Stimulated activated naive CD8-positive, alpha-beta T cell treated with anti-CD3 and anti-CD28 coated beads, Interleukin-15, amount 100 ng/mL, for 72 hours (primary cell): ENCODE results near the gene TRIM59.
A peak's percentile ranks its signal among the peaks of the same experiment; 100 is the strongest.

Experiments used
- ATAC-seq: fragments of 150-1000 bp; cut with Tn5 transposase; 2 replicates; pipeline ENCODE4 v1.10.0; 2021; ENCODE audit warnings: mild to moderate bottlenecking, moderate library complexity
- DNase-seq, 2 donors: peaks; one replicate each; pipeline ENCODE4 v3.0.0; 2021 to 2022
- H3K27ac Mint-ChIP-seq, 2 donors: one replicate each; pipeline ENCODE4 v1.8.0; 2022; ENCODE audit warnings: mild to moderate bottlenecking in 2 of 2, mixed read lengths in 2 of 2, moderate library complexity in 2 of 2
- H3K27me3 Mint-ChIP-seq: one replicate; pipeline ENCODE4 v1.8.0; 2022; ENCODE audit warnings: mixed read lengths
- H3K4me1 Mint-ChIP-seq: one replicate; pipeline ENCODE4 v1.8.0; 2022; ENCODE audit warnings: mild to moderate bottlenecking, mixed read lengths
- H3K4me3 Mint-ChIP-seq, 2 donors: one replicate each; pipeline ENCODE4 v1.8.0; 2022; ENCODE audit warnings: mild to moderate bottlenecking in 2 of 2, mixed read lengths in 2 of 2, moderate library complexity in 1 of 2
- H3K9me3 Mint-ChIP-seq, 2 donors: one replicate each; pipeline ENCODE4 v1.8.0; 2022; ENCODE audit warnings: mixed read lengths in 2 of 2

Gene TRIM59

GRCh38 chr3:160444411-160444810, 5.2 kb downstream of the TRIM59 start:
- Mint-ChIP-seq H3K4me1 (peaks cover 45% of the 10 kb centered on the region), H3K4me3 (no peak overlapping the region), H3K27me3 (no peaks in the 10 kb centered on the region), H3K27ac (no peak overlapping the region), H3K9me3 (peaks cover 0 to 4% of the 10 kb centered on the region in 2 donors)
- ATAC-seq = no peak
- no peak for DNase-seq

DNA sequence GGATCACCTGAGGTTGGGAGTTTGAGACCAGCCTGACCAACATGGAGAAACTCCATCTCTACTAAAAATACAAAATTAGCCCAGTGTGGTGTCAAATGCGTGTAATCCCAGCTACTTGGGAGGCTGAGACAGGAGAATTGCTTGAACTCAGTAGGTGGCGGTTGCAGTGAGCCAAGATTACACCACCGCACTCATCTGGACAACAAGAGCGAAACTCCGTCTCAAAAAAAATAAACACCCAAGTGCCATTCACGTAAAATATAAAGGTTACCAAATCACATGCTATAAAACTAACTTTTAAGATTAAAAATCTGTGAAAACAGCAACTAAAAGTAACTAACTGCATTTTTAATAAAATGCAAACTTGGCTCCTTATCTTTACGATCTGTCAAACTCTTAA, 8.9 kb downstream of the TRIM59 start:
- peaks cover 0 to 4% of the 10 kb centered on the region in 2 donors for H3K9me3 Mint-ChIP-seq
- no peak overlapping the region for H3K4me3 Mint-ChIP-seq
- no peak overlapping the region for H3K27ac Mint-ChIP-seq
- peaks cover 49% of the 10 kb centered on the region for H3K4me1 Mint-ChIP-seq
- DNase-seq (no peak), ATAC-seq (no peak)
- no peaks in the 10 kb centered on the region for H3K27me3 Mint-ChIP-seq

DNA sequence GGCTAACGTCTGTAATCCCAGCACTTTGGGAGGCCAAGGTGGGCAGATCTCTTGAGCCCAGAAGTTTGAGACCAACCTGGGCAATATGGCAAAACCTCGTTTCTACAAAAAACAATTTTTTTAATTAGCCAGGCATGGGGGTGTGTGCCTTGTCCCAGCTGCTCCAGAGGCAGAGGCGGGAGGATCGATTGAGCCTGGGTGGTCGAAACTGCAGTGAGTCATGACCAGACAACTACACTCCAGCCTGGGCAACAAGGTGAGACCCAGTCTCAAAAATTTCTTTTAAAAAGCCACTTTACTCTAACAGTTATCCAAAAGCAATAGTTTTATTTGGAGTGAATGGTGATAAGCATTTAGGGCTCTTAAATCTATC, 12.5 kb downstream of the TRIM59 start:
- DNase-seq = no peak
- peak; percentile 48 for ATAC-seq
- Mint-ChIP-seq H3K27me3 (no peaks in the 10 kb centered on the region), H3K4me3 (no peak overlapping the region), H3K9me3 (peaks cover 0 to 4% of the 10 kb centered on the region in 2 donors), H3K4me1 (peaks cover 35% of the 10 kb centered on the region), H3K27ac (no peak overlapping the region)

DNA sequence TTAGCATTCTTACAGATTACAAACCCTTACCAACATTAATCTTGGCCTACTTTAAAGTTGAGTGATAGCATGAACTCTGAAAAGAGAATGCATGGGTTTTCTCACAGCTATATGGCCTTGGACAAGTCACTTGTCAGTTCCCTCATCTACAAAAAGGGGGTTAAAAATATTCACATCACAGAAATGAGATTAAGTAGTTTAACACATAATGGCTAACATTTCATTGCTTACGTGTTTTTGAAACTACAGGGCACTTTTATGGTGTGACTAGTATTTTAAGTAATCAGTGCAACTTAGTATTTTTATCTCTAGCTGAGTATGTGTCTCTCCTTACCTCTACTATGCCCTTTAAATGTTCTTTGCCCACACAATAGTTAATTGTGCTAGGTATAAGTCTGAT, 13.8 kb downstream of the TRIM59 start:
- H3K27me3 Mint-ChIP-seq = no peaks in the 10 kb centered on the region
- no peak for ATAC-seq
- H3K4me3 Mint-ChIP-seq = no peak overlapping the region
- peaks cover 28% of the 10 kb centered on the region for H3K4me1 Mint-ChIP-seq
- no peak for DNase-seq
- H3K9me3 Mint-ChIP-seq = peaks cover 0 to 4% of the 10 kb centered on the region in 2 donors
- H3K27ac Mint-ChIP-seq = no peak overlapping the region

DNA sequence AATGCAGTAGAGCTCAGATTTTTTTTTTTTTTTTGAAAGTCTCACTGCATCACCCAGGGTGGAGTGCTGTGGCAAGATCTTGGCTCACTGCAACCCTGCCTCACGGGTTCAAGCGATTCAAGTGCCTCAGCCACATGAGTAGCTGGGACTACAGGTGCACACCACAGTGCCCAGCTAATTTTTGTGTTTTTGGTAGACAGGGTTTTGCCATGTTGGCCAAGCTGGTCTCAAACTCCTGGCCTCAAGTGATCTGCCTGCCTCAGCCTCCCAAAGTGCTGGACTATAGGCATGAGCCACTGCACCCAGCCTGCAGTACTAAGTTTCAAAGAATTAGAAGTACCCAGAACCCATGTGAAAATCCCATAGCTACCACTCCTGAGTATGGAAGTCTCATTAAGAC, 14.5 kb downstream of the TRIM59 start:
- ATAC-seq (no peak), DNase-seq (no peak)
- H3K27me3 Mint-ChIP-seq = no peaks in the 10 kb centered on the region
- no peak overlapping the region for H3K4me3 Mint-ChIP-seq
- no peak overlapping the region for H3K27ac Mint-ChIP-seq
- H3K9me3 Mint-ChIP-seq = peaks cover 0 to 4% of the 10 kb centered on the region in 2 donors
- H3K4me1 Mint-ChIP-seq = peaks cover 23% of the 10 kb centered on the region

DNA sequence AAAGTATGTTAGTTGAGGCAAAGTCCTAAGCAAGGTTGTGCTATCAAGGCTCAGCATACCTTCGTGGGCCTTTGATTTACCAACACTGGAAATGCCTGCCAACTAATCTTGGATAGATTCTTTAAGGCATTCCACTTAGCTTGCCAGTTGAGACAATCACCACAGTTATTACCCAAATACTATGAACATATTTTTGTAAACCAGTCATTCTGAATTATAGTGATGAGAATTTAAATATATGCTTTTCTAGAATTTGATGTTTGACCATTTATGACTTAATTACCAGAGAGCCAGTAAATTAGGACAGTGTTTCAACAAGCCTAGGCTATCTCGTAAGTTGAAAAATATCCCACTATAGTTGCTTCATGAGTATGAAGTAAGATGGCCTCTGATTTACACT, 15.5 kb downstream of the TRIM59 start:
- no peak for DNase-seq
- ATAC-seq = no peak
- H3K4me1 Mint-ChIP-seq = peaks cover 17% of the 10 kb centered on the region
- no peak overlapping the region for H3K27ac Mint-ChIP-seq
- no peaks in the 10 kb centered on the region for H3K9me3 Mint-ChIP-seq
- H3K27me3 Mint-ChIP-seq = no peaks in the 10 kb centered on the region
- no peak overlapping the region for H3K4me3 Mint-ChIP-seq

DNA sequence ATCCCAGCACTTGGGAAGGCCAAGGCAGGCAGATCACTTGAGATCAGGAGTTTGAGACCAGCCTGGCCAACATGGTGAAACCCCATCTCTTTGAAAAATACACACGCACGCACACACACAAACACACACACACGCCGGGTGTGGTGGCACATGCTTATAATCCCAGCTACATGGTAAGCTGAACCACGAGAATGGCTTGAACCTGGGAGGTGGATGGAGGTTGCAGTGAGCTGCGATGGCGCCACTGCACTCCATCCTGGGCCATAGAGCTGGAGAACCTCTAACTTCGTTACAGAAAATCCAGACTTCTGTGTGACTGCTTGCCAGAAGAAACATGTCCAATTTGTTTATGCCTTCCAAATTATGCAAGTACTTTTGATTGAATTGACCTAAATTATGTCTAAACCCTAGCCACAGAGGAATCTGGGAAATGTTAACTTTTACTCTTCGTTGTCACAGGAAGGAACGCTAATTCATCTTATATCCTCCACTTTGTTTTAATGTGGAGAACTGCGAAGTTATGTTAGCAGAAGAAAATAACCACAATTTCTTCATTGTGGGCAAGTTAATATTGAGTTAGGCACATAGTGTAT, 21.7 kb downstream of the TRIM59 start:
- Mint-ChIP-seq H3K27ac (no peak overlapping the region), H3K27me3 (no peaks in the 10 kb centered on the region), H3K4me3 (no peak overlapping the region), H3K4me1 (no peaks in the 10 kb centered on the region), H3K9me3 (no peaks in the 10 kb centered on the region)
- no peak for ATAC-seq
- DNase-seq = no peak

GRCh38 chr3:160417311-160417710, 32.3 kb downstream of the TRIM59 start:
- no peak for ATAC-seq
- Mint-ChIP-seq H3K4me1 (no peaks in the 10 kb centered on the region), H3K4me3 (no peak overlapping the region), H3K9me3 (no peaks in the 10 kb centered on the region), H3K27ac (peak overlapping the region in 1 of 2 donors; percentile 49), H3K27me3 (no peaks in the 10 kb centered on the region)
- no peak for DNase-seq

- ATAC-seq = peak; percentile 64
- H3K4me1 Mint-ChIP-seq = no peaks in the 10 kb centered on the region
- H3K27ac Mint-ChIP-seq = peak overlapping the region in 1 of 2 donors; percentile 19
These were observed 35.9 kb downstream of the TRIM59 start for GRCh38 chr3:160413613-160414248.

GRCh38 chr3:160412477-160412876, 37.1 kb downstream of the TRIM59 start:
- H3K4me1 Mint-ChIP-seq = no peaks in the 10 kb centered on the region
- no peak overlapping the region for H3K27ac Mint-ChIP-seq
- DNase-seq (no peak), ATAC-seq (no peak)
- no peaks in the 10 kb centered on the region for H3K27me3 Mint-ChIP-seq
- H3K4me3 Mint-ChIP-seq = no peak overlapping the region
- H3K9me3 Mint-ChIP-seq = no peaks in the 10 kb centered on the region

More at GRCh38 chr3:160413613-160414248, 35.9 kb downstream of the TRIM59 start:
- H3K9me3 Mint-ChIP-seq = no peaks in the 10 kb centered on the region
- H3K27me3 Mint-ChIP-seq = no peaks in the 10 kb centered on the region
- DNase-seq = peak; percentile 42 to 52
- H3K4me3 Mint-ChIP-seq = no peak overlapping the region

DNA sequence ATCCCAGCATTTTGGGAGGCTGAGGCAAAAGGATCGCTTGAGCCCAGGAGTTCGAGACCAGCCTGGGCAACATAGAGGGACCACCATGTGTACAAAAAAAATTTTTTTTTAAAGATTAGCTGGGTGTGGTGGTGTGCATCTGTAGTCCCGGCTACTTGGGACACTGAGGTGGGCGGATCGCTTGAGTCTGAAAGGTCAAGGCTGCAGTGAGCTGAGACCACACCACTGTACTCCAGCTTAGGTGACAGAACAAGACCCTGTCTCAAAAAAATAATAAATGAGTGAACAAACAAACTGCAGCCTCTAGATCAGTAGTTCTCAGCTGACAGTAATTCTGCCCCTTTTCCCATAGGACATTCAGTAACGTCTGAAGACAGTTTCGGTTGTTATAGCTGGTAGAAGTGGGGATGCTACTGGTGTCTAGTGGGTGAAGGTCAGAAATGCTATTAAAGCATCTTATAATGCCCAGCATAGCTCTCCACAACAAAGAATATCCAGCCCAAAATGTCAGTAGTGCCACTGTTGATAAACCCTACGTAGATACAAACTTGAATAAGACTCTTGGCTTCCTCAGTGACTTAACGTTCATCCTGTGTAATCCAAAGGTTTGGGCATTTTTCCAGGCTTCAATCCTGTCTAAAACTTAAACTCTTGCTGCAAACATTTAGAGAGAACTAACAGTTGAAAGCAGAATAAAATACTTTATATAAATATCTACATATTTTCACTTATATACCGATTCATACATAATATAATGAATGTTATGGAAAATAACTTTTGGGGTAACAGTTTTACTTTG, 39.6 kb downstream of the TRIM59 start:
- H3K27me3 Mint-ChIP-seq = no peaks in the 10 kb centered on the region
- H3K4me1 Mint-ChIP-seq = peaks cover under 1% of the 10 kb centered on the region
- no peaks in the 10 kb centered on the region for H3K9me3 Mint-ChIP-seq
- no peak overlapping the region for H3K27ac Mint-ChIP-seq
- no peak for DNase-seq
- H3K4me3 Mint-ChIP-seq = no peak overlapping the region
- ATAC-seq = no peak

DNA sequence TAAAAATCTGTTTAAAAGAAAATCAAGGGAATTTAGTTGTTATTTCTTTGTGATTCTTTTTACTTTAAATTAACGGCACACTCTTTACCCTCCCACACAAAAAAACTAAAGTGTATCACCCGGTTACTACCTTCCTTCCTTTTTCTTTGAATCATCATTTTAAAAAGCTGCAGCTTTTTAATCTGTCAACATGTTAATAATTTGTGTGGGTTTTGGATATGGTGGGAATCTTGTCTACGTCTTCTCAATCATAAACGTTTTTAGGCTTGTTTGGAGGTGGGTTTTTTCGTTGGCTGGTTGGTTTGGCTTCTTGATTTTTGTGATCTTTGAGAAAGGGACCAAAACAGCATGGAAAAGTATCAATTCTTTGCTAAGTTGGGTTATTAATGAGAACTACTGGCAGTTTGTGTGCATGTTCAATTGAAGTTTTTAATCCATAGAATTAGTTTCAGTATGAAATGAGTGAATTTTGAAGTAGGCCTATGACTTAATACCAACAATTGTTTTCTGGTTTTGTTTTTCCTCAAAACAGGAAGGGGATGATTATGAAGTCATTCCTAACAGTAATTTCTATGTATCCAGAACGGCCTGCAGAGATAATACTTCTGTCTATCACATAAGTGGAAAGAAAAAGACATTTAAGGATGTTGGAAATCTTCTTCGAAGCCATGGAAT, 45.7 kb downstream of the TRIM59 start:
- Mint-ChIP-seq H3K9me3 (no peaks in the 10 kb centered on the region), H3K4me3 (peak overlapping the region; percentile 47 to 58), H3K27ac (no peak overlapping the region), H3K27me3 (no peaks in the 10 kb centered on the region), H3K4me1 (peaks cover 27% of the 10 kb centered on the region)
- DNase-seq (no peak), ATAC-seq (no peak)

GRCh38 chr3:160403028-160403545, 46.5 kb downstream of the TRIM59 start:
- Mint-ChIP-seq H3K4me1 (peaks cover 32% of the 10 kb centered on the region), H3K27me3 (no peaks in the 10 kb centered on the region), H3K27ac (no peak overlapping the region), H3K9me3 (no peaks in the 10 kb centered on the region), H3K4me3 (peak overlapping the region; percentile 95 to 97)
- DNase-seq = no peak
- no peak for ATAC-seq

DNA sequence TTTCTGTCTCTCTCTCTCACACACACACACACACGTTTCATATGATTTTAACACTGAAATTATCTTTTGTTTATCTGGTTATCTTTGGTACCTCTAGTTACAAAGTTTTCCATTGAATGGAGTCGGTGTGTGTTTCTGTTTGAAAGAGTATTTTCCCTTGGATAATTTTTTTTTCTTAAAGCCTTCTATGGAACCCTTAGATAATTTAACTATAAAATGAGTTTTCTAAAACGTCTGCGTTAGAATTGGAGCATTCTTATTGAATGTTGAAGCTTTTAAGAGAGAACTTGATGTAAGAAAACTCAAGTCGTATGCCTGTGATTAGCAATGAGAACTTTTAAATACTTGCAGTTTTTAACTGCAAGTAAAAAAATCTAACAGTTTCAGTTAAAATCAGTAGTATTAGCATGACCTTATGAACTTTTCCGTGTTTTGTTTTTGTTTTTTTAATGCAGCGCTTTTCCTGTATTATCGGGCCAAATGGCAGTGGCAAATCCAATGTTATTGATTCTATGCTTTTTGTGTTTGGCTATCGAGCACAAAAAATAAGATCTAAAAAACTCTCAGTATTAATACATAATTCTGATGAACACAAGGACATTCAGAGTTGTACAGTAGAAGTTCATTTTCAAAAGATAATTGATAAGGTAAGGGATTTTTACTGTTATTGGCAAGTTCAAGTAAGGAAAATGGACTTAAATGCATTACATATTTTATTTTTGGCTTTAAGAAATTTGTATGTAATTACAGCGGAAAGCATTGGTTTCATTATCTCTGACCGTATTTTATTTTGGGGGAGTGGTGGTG, 47.2 kb downstream of the TRIM59 start:
- no peak for ATAC-seq
- H3K27me3 Mint-ChIP-seq = no peaks in the 10 kb centered on the region
- no peaks in the 10 kb centered on the region for H3K9me3 Mint-ChIP-seq
- H3K4me1 Mint-ChIP-seq = peaks cover 38% of the 10 kb centered on the region
- H3K27ac Mint-ChIP-seq = peak overlapping the region in 1 of 2 donors; percentile 25
- no peak for DNase-seq
- peak overlapping the region; percentile 95 to 97 for H3K4me3 Mint-ChIP-seq
